ENCODE data around the gene SLC25A21.
"Not testable (repeated sequence)": the region's sequence is repeated elsewhere in the genome, so short reads cannot be mapped to it uniquely, and the experiment has no call there.

The SLC25A21 gene

DNA sequence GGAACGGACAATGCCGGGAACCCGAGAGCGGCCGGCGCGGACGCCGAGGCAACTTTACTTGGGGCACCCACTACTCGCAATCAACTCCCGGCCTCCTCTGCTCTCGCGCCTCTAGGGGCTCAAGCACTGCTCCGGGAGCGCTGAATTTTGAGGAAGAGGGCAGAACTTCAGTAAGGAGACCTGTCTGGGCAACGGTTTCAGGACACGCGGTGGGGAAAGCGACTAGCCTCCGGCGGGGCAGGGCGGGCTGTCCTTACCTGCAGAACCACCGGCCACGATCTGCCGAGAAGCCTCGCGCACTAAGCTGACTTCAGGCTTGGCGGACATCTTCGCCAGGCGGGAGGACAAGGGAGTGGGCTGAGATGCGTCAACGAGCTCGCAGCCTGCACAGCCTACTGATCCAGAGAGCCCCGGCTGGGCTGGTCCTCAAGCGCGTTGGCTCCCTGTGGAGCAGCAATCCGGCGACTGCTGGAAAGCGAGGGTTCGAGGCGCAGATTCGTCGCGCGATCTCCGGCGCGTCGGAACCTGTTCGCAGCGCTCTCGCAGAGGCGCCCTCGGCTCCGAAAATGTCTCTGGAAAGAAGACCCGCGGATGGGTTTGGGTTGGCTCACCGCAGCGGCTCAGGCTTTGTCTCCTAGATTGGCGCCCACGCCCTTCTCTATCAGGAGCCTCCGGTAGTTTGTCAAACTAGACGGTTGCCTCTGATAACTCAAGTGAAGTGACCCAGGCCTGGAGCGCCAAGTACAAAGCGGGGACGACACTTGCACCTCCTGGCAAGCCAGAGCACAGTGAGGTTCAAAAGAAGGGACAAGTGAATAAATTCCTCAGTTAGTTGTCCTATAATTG, at the start of gene SLC25A21:
SLC25A21 (minus strand) TSS at position 583 of the 846 bp plus-strand sequence.
- no peak for DNase-seq

- no peak for DNase-seq
Measured at GRCh38 chr14:37221073-37221472, 48.7 kb upstream of the SLC25A21 start.

GRCh38 chr14:37215345-37215744, 42.9 kb upstream of the SLC25A21 start:
- no peak for DNase-seq

DNA sequence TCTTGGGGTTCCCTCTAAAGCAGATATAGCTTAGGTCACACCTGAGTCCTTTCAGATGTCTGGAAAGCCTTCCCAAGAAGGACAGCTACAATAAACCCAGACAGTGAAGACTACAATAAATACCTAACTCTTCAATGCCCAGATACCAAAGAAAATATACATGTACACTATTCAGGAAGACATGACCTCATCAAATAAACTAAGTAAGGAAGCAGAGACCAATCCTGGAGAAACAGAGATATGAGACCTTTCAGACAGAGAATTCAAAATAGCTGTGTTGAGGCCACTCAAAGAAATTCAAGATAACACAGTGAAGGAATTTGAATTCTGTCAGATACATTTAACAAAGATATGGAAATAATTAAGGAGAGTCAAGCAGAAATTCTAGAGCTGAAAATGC, 40.6 kb upstream of the SLC25A21 start:
- no peak for DNase-seq

- no peak for DNase-seq
Measured at GRCh38 chr14:37210448-37210847, 38.0 kb upstream of the SLC25A21 start.

- not testable (repeated sequence) for DNase-seq
Measured at GRCh38 chr14:37209617-37210016, 37.2 kb upstream of the SLC25A21 start.

GRCh38 chr14:37205623-37206605, 33.5 kb upstream of the SLC25A21 start:
- DNase-seq, result not testable (repeated sequence)

DNA sequence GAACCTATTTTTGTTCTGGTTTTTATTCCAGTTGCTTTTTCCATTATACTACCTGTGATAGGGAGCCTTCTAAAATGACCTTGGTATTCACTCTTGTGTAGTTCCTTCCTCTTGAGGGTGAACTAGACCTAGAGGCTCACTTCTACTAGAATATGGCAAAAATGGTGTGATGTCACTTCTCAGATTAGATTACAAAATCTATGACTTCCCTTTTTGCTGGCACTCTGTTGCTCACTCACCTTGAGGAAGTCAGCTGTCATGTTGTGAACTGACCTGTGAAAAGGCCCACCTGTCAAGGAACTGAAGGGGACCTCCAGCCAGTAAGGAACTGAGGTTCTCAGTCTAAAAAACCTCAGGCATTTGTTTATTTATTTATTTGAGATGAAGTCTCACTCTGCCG, 31.0 kb upstream of the SLC25A21 start:
- no peak for DNase-seq

GRCh38 chr14:37202812-37203211, 30.4 kb upstream of the SLC25A21 start:
- DNase-seq, result no peak

- no peak for DNase-seq
Measured at GRCh38 chr14:37202265-37202664, 29.9 kb upstream of the SLC25A21 start.

DNA sequence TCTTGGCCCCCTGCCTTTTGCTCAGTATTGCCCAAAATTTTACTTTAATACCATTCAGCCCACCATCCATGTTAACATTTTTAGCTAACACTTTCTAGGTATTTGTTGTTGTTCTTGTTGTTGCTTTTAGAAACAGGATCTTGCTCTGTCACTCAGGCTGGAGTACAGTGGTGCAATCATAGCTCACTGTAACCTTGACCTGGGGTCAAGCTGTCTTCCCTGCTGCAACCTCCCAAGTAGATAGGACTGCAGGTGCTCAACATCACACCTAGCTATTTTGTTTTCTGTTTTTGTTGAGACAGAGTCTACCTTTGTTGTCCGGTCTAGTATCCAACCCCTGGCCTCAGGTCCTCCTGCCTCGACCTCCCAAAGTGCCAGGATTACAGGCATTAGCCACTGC, 29.3 kb upstream of the SLC25A21 start:
- no peak for DNase-seq

DNA sequence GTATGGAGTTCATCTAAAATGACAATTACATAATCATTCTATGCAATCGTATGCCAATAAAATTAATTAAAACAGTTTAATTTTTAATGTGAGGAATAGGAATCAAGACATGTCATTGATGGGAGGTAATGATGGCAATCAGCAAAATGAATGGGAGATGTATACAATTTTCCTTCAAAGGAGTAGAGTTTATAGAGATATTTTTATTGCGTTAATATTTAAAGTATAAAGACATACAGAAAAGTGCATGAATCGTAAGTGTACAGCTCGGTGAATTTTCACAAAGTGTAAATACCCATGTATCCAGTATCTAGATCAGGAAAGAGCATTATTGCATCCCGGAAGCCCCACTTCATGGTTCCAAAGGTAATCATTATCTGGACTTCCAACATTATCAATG, 26.5 kb upstream of the SLC25A21 start:
- DNase-seq, result no peak

DNA sequence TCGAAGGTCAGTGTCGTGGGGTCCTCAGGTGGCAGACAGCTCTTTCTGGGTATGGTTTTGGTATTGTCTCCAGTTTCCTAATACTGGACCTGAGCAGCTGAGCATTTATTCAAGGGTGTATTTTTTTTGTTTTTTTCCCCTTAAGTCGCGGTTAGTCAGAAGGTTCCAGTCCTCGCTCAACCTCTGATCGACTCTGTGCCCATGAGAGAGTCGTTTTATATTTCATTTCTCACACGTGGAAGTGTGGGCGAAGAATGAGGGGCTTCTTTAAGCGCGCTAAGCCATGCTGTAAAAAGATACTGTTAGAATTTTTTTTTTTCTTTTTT, 25.8 kb upstream of the SLC25A21 start:
- DNase-seq, result no peak

GRCh38 chr14:37197421-37198272, 25.2 kb upstream of the SLC25A21 start, which contains the start of gene MIPOL1:
TSS of gene MIPOL1 (plus strand) at chr14:37197937. CDS start at chr14:37247889, 49,952 bp downstream.
- DNase-seq, result peak; percentile 27

- no peak for DNase-seq
Measured at GRCh38 chr14:37196604-37197420, 24.4 kb upstream of the SLC25A21 start.

DNA sequence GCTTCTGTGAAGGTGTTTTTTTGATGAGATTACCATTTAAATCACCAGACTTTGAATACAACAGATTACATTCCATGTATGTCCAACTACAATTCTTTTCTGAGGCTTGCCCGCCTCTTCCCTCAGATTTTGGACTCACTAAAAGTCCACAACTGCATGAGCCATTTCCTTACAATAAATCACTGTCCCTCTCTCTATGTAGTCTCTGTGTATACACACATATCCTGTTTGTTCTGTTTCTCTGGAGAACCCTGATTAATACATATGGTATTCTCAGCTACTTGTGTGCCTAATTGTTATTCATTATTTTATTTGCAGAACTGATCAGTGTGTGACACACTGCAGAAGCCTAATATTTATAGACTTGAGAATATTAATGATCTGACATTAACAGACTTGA, 22.9 kb upstream of the SLC25A21 start:
- no peak for DNase-seq

GRCh38 chr14:37194698-37195097, 22.3 kb upstream of the SLC25A21 start:
- no peak for DNase-seq

DNA sequence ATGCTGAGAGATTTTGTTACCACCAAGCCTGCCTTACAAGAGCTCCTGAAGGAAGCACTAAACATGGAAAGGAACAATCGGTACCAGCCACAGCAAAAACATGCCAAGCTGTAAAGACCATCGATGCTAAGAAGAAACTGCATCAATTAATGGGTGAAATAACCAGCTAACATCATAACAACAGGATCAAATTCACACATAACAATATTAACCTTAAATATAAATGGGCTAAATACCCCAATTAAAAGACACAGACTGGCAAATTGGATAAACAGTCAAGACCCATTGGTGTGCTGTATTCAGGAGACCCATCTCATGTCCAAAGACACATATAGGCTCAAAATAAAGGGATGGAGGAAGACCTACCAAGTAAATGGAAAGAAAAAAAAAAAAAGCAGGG, 17.3 kb upstream of the SLC25A21 start:
- not testable (repeated sequence) for DNase-seq

DNA sequence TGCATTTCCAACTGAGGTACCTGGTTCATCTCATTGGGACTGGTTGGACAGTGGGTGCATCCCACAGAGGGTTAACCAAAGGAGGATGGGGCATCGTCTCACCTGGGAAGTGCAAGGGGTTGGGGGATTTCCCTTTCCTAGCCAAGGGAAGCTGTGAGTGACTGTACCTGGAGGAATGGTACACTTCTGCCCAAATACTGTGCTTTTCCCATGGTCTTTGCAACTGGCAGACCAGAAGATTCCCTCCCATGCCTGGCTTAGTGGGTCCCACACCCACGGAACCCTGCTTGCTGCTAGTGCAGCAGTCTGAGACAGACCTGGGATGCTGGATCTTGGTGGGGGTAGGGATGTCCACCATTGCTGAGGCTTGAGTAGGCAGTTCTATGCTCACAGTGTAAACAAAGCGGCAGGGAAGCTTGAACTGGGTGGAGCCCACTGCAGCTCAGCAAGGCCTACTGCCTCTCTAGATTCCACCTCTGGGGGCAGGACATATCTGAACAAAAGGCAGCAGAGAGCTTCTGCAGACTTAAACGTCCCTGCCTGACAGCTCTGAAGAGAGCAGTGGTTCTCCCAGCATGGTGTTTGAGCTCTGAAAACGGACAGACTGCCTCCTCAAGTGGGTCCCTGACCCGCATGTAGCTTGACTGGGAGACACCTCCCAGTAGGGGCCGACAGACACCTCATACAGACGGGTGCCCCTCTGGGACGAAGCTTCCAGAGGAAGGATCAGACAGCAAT, 15.6 kb upstream of the SLC25A21 start:
- DNase-seq, result not testable (repeated sequence)

GRCh38 chr14:37187294-37187693, 14.9 kb upstream of the SLC25A21 start:
- DNase-seq, result no peak

GRCh38 chr14:37186865-37187264, 14.5 kb upstream of the SLC25A21 start:
- no peak for DNase-seq

Measured in NCI-H1436 treated with DMSO at 0.1 percent for 48 hours (cell line).